Cardiac fibroblast (primary cell): ENCODE results near the gene PRRC2B.

Experiments
- DNase-seq, 2 donors: peaks; one replicate each; pipeline versions ENCODE4 v3.0.0 to v3.0.0-alpha.2; 2010; ENCODE audit warnings: low read depth in 2 of 2
- H3K4me3 ChIP-seq, 2 donors: replicated peaks in 1 of 2; 1 replicate in 1 of 2; 2 replicates in 1 of 2; pipeline ENCODE4 v1.5.1; 2011; ENCODE audit warnings: low read depth in 2 of 2, low read length in 2 of 2, mild to moderate bottlenecking in 2 of 2, moderate library complexity in 1 of 2
- CTCF ChIP-seq: IDR thresholded peaks from one replicate; pipeline ENCODE4 v1.5.1; 2011; ENCODE audit warnings: low read depth, mild to moderate bottlenecking, low read length, inconsistent platforms

PRRC2B gene

GRCh38 chr9:131491001-131491710, 97.3 kb downstream of the PRRC2B start:
- no peak for TF ChIP-seq CTCF
- H3K4me3 ChIP-seq = no peak overlapping the region
- no peak for DNase-seq

GRCh38 chr9:131492070-131492469, 98.2 kb downstream of the PRRC2B start:
- no peak for TF ChIP-seq CTCF
- no peak for DNase-seq
- H3K4me3 ChIP-seq = no peak overlapping the region

GRCh38 chr9:131494296-131494870, 100.5 kb downstream of the PRRC2B start:
- H3K4me3 ChIP-seq = no peak overlapping the region
- TF ChIP-seq CTCF = no peak
- DNase-seq = no peak

- DNase-seq = no peak
- H3K4me3 ChIP-seq = no peak overlapping the region
- TF ChIP-seq CTCF = no peak
Measured at GRCh38 chr9:131495785-131496184, 101.9 kb downstream of the PRRC2B start.

GRCh38 chr9:131496844-131497405, 103.0 kb downstream of the PRRC2B start:
- TF ChIP-seq CTCF = no peak
- H3K4me3 ChIP-seq = no peak overlapping the region
- no peak for DNase-seq

- DNase-seq = no peak
- TF ChIP-seq CTCF = no peak
- H3K4me3 ChIP-seq = no peak overlapping the region
Measured at GRCh38 chr9:131499254-131499767, 105.4 kb downstream of the PRRC2B start.
